AG09319 (cell line): ENCODE data around the gene NCKAP5.

Experiments
- DNase-seq: peaks from one replicate; pipeline ENCODE4 v3.0.0-alpha.2; 2010; ENCODE audit warnings: low read depth; ENCODE audit errors: extremely low read depth
- TF ChIP-seq, protein P1 (sequence below): IDR thresholded peaks from 2 replicates; pipeline ENCODE4 v1.5.1; 2011; ENCODE audit warnings: low read depth, mild to moderate bottlenecking, inconsistent platforms, low read length, moderate library complexity

Gene NCKAP5

GRCh38 chr2:133331436-133331835 is 236.8 kb downstream of the NCKAP5 start:
- TF ChIP-seq, protein P1, sequence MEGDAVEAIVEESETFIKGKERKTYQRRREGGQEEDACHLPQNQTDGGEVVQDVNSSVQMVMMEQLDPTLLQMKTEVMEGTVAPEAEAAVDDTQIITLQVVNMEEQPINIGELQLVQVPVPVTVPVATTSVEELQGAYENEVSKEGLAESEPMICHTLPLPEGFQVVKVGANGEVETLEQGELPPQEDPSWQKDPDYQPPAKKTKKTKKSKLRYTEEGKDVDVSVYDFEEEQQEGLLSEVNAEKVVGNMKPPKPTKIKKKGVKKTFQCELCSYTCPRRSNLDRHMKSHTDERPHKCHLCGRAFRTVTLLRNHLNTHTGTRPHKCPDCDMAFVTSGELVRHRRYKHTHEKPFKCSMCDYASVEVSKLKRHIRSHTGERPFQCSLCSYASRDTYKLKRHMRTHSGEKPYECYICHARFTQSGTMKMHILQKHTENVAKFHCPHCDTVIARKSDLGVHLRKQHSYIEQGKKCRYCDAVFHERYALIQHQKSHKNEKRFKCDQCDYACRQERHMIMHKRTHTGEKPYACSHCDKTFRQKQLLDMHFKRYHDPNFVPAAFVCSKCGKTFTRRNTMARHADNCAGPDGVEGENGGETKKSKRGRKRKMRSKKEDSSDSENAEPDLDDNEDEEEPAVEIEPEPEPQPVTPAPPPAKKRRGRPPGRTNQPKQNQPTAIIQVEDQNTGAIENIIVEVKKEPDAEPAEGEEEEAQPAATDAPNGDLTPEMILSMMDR = no peak
- no peak for DNase-seq

DNA sequence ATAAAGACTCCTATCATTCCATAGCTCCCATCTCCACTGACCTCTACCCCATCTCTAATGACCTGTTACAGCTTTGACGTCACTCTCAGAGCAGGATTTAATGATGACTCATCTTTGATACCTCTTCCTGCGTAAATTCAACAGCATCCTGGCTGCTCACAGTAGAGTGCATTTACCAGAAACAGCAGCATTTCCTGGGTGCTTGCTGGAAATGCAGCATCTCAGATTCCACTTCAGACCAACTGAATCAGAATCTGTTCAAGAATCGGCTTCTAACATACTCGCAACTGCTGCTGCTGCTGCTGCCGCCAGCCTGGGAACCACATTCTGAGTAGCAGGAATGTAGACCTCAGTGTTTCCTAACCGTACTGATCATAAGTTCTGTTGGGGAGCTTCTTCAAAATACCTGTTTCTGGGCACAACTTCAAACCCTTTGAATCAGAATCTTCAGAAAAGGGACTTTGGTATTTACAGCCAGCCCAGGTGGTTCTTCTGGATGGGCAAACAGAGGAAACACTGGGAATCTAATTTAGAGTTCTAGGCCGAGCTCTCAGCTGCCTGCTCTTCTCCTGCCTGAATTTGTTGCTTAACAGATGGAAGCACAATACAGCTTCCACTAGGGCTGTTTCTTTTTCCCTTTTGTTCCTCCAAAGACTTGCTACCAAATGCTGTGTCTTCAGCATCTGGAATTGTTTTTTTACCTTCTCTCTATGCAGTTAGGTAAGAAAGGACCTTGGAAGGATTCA is 241.4 kb downstream of the NCKAP5 start:
- DNase-seq = no peak

GRCh38 chr2:133324150-133324561 is 244.1 kb downstream of the NCKAP5 start:
- TF ChIP-seq, protein P1 = no peak
- DNase-seq = no peak

More for the DNA sequence above, 241.4 kb downstream of the NCKAP5 start:
- TF ChIP-seq, protein P1 = no peak

- TF ChIP-seq, protein P1 = no peak
- no peak for DNase-seq
These were observed 245.4 kb downstream of the NCKAP5 start for GRCh38 chr2:133322909-133323308.

GRCh38 chr2:133317178-133317577 is 251.1 kb downstream of the NCKAP5 start:
- no peak for DNase-seq
- TF ChIP-seq, protein P1 = no peak

DNA sequence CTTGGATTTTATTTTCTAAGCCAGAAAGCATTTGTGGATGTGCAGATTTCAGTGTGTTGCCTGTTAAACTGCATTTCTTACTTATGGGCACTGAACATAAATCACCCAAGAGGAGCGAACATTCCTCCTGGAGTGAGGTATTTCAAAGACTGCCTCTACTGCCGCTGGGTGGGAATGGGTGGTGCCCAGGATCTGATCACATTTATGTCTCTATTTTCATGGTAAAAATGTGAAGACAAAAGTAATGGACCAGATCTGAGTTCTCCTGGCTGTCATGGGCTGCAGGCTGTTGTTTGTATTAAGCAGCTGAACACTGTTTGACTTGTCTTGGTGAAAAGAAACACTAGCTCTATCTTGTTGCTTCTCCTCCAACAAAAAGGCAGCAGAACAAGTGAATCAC is 251.7 kb downstream of the NCKAP5 start:
- DNase-seq = no peak
- TF ChIP-seq, protein P1 = no peak

GRCh38 chr2:133315280-133315679 is 253.0 kb downstream of the NCKAP5 start:
- TF ChIP-seq, protein P1 = no peak
- DNase-seq = no peak
